HG03439 (cell line): Measurements from ENCODE around the gene ETFA.

ENCODE experiments used
- ATAC-seq: cut with Tn5 transposase; IDR thresholded peaks from one replicate; pipeline ENCODE4 v1.9.1; 2021; ENCODE audit warnings: mild to moderate bottlenecking, moderate library complexity; ENCODE audit not compliant: unreplicated experiment

ETFA gene

DNA sequence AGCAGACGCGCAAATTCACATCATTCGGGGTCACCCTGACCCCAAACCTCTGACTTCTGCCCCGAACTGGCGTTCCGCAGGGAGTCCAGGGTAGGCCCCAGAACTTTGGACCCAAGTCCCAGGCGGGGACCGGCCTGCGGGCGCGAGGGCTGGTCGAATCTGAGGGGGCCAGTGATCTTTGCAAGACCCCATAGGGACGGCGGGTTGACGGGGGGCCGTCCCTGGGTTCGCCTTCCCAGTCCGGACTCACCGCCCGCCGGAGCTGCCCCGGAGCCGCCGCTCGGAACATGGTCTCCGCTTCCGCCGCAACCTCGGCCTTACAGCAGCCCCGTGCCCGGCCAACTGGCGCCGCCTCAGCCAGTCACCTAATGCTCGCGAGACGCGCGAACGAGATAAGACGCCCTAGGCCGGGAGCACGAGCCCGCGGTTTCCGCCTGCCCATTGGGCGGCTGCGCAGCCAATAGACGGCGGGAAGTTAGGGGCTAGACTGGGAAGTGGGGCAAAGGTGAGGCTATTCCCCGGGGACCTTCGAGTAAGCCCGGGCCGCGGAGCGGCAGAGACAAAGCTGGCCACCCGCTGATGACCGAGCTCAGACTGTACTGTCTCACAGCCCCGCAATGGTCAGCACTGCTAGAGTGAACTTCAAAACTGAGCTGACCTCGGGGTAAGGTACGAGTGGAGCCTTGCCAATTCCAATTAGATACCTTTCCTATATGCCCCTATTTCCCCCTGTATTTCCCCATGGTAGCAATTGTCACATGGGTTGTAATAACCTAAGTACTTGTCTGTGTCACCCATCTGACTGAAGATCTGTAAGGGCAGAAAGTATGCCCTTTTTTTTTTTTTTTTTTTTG, at the start of gene ETFA:
ETFA (minus strand) TSS at position 370 of the 854 bp plus-strand sequence; CDS start at position 289, 81 bp downstream.
- ATAC-seq: peak; percentile 93

DNA sequence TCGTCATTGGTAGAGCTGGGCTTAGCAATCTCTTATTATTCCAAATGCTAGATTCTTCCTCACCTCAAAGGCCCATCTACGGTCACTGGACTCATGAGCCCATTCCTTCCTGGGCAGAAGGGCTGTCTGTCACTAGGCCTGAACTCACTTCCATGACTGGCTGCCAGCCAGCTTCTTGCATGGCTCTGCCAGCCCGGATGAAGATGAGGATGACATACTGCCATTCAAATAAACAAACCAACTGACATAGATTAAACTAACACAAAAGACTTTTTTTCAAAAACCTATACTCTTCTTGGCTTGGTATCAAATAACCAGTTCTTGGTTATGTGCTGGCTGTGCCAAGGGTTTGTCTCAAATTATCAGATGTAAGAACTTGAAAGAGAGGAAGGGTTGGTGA, 49.1 kb upstream of the ETFA start:
- no peak for ATAC-seq

DNA sequence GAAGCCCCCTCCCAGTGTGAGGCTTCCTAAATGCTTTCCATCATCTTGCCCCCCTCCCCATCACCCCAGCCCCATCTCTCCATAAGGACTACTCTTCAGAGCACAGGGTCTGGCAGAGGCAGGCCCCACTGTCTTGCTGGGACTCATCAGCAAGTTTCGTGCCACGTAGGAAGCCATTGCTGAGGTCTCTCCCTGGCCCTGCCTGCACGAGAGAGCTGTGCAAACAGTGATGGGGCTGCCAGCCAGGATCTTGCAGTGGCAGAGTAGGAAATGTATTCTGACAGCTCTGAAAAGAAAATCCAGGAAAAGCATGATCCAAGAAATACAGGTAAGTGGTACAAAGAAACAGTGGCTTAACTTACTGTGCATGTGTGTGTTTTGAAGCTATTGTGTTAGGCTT, 47.9 kb upstream of the ETFA start:
- ATAC-seq: no peak

- no peak for ATAC-seq
These were observed 47.2 kb upstream of the ETFA start for GRCh38 chr15:76358453-76358852.

GRCh38 chr15:76354823-76355440, 43.7 kb upstream of the ETFA start:
- ATAC-seq: no peak

GRCh38 chr15:76353903-76354302, 42.6 kb upstream of the ETFA start:
- ATAC-seq: no peak

DNA sequence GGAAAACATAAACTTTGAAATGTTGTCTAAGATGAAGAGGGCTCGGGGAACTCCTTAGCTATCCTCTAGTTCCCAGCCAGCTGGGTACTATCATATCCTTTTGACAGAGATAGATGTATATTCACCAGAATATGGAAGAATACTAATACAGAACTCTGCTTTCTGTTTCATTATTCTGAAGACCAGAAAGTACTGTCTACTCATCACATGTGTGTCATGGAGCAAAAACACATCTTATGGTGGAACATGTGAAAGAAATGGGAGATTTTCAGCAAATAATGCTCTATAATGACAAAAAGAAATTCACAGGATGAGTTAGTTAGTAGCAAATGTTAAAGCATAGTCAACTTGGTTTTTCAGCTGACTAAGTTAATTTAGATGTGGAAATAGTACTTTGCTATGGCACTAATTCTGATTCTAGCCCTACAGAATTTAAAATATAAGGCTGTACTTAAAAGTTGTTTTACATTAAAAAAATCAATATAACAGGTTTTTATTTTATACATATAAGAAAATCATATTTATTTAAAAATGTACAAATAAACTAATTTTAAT, 41.8 kb upstream of the ETFA start:
- no peak for ATAC-seq

DNA sequence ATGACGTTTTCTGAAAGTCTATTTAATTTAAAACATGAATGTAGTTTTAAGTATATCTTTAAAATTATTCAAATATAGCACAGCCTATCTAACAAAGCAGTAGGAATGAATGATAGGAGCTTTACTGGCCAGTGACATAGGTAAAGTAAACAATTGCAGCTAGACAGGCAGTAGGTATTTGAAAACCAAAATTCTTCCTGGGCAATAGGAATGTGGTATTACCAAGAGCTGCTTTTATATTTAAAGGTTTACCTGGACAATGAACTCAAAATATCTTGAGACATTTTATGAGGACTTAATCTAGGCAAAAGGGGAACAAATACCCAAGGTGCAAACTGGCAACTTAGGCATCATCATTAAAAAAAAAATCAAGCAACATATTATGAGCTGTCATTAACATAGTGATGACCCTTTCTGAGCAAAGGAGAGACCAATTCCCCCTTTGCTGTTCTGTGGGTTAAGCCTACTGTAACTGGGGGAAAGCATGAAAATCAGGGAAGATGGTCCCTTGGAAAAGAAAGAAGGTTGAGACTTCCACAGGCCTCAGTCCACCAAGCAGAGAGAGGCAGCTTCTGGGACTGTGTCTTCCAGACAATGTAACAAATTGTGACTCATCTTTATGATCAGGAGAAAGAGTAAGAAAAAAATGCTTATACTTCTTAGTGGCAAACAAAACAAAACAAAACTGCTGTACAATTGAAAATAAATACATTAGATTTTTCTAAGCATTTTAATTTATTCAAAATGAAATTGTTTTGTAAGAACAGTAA, 38.2 kb upstream of the ETFA start:
- no peak for ATAC-seq

GRCh38 chr15:76347482-76348055, 36.3 kb upstream of the ETFA start:
- ATAC-seq: no peak

DNA sequence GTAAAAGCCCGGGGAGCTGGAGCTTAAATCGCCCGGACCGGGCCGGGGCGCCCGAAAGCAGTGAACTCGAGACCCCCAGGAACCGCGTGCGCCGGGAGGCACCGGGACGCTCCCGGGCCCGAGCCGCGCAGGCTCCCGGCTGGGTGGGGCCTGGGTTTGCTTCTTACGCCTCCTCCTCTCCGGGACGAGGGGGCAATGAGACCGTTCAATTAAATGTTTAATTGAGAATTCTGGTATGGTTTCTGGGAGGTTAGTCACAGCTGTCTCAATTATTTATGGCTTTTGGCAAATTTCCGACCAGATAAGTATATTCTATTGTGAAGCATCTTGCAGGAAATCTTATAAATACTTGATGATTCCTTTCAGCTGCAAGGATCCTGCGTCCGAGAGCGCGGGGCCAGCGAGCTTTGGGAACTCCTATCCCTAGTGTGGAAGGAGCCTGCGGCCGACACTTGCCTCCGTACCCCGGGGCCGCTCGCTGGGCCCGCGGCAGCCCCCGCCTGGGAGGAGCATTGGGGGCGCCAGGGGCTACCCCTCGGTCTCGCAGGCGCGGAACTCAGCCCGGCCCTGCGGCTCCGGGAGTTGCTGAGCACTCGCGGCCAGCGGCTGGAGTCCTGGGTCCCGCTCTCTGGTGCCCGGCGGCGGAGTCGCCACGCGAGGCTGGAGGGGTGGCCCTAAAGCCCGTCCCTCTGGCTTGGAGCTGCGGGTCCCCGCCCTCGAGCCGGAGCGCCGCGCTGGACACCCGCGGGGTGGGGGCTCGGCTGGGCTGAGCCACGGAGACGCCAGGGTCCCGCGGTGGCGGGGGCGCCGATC, 35.6 kb upstream of the ETFA start:
- ATAC-seq: no peak

DNA sequence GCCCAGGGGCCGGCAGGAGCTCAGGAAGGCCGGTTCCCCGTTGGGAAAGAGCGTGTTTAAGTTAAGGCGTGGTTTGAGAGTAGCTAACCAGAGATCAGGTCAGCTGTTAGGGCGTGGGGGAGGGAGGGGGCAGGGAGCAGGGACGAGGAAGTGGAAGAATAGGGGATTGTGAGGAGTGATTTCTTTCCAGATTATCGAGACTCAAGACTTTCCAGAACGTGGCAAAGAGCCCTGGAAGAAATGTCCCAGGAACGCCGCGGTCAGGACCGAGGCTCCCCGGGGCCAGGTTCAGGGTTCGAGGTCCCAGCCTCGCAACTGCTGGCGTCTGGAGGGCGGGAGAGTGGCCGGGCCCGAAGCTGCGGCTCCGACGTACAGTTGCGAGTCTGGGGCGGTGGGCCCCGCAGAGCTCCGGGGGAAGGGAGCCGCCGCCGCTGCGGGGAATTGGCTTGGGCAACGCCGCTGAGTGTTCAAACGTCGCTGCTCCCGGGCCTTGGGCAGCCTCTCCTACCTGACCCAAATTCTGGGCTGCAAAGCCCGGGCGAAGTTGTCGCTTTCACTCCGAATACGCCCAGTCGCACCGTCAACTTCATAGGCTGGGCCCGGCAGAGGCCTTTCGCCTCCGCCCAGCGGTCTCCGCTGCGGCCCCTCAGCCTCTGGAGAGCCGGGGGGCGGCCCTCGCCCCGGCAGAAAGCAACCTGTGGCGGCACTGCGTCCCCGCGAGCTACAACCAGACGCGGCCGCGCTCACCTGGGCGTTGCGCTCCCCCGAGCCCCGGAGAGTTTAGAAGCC, 34.8 kb upstream of the ETFA start:
- ATAC-seq: no peak

DNA sequence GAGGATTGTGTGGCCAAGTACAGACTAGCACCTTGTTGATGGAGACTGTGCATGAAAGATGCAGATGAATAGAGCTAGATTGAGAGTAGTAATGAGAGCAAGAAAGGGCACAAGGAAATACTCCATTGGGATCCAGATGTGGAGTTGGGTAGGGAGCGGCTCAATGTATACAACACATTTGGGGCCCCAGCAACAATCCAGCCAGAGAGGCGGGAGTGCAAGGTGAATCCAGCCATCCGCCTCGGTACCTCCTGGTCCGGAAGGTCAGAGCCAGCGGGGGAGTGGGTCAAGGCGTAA, 34.3 kb upstream of the ETFA start:
- no peak for ATAC-seq

- ATAC-seq: no peak
These were observed 33.8 kb upstream of the ETFA start for GRCh38 chr15:76344893-76345582.

DNA sequence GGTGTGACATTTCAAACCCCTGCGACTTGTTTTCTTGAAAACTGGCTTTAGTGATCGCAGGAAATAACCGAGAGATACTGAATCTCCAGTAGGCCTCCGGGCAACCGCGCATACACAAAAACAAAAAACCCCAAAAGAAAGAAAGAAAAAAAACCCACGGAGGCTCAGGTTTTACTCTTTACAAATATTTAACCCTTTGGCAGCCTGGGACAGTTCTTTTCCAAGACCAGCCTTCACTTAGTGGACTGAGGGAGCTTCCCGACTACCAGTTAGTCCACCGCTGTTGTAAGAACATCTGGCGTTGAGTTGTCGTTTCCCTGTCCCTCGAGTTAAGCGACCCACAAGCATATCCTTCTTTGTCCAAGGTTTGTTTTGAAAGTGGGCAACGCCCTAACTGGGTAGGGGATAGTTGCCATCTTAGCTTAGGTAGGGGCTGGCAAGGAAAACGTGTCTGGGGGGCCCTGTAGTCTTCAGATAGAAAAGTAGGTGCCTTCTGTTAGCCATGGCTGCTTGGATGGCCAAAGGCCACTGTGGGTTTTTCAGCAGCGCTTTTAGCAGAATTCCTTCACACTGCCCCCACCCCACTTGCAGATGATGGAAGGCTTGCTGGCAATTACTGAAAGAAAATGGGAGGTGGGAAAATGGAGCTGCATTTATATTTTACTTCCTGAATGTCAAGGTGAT, 32.2 kb upstream of the ETFA start:
- ATAC-seq: no peak

DNA sequence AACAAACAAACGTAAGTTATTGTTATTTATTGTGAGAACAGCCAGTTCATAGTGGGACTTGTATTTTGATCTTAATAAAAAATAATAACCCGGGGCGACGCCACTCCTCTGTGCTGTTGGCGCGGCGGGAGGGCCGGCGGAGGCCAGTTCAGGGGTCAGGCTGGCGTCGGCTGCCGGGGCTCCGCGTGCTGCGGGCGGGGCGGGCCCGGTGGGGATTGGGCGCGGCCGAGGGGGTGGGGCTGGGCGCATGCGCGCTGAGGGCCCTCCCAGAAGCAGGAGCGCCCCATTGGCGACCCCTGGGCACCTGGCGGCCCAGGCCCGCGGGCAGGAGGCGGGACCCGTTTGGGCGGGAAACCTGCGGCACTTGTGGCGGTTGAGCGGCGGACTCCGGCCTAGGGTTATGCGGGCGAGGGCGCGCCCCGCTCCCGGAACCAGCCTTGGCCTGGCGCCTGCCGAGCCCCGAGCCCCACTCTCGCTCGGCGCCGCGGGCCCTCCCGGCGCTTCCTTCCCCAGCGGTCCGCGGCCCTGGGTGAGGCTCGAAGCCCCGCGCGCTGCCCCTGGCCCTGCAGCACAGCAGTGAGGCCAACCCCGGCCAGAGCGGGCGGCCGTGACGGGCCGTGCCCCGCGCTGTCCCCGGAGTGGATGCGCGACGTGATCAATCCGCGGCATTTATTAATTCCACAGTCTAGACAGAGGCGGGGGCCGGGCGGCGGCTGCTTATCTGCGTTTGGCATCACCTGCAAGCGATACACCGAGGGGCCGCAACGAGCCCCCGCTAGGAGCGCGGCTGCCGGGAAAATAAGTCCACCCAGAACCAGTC, 31.3 kb upstream of the ETFA start:
- ATAC-seq: no peak

DNA sequence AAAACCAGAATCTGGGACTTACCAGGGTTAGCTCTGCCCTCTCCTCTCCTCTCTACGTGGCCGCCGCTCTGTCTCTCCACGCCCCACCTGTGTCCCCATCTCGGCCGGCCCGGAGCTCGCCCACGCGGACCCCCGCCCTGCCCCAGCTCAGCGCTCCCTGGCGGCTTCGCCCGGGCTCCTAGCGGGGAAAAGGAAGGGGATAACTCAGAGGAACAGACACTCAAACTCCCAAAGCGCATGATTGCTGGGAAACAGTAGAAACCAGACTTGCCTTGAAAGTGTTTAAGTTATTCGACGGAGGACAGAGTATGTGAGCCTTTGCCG, 30.8 kb upstream of the ETFA start:
- no peak for ATAC-seq

DNA sequence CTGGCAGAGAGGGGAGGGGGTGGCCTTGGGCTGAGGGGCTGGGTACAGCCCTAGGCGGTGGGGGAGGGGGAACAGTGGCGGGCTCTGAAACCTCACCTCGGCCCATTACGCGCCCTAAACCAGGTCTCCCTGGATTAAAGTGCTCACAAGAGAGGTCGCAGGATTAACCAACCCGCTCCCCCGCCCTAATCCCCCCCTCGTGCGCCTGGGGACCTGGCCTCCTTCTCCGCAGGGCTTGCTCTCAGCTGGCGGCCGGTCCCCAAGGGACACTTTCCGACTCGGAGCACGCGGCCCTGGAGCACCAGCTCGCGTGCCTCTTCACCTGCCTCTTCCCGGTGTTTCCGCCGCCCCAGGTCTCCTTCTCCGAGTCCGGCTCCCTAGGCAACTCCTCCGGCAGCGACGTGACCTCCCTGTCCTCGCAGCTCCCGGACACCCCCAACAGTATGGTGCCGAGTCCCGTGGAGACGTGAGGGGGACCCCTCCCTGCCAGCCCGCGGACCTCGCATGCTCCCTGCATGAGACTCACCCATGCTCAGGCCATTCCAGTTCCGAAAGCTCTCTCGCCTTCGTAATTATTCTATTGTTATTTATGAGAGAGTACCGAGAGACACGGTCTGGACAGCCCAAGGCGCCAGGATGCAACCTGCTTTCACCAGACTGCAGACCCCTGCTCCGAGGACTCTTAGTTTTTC, 30.2 kb upstream of the ETFA start:
- ATAC-seq: no peak
